OCI-M2 (cell line): Measurements from ENCODE around the gene FNDC8.
"Not testable (repeated sequence)": the region's sequence is repeated elsewhere in the genome, so short reads cannot be mapped to it uniquely, and the experiment has no call there.

ENCODE experiments used
- DNase-seq: peaks from one replicate; lab custom pipeline; 2025; ENCODE audit not compliant: unreplicated experiment; lab: John Stamatoyannopoulos, UW

The FNDC8 gene

DNA sequence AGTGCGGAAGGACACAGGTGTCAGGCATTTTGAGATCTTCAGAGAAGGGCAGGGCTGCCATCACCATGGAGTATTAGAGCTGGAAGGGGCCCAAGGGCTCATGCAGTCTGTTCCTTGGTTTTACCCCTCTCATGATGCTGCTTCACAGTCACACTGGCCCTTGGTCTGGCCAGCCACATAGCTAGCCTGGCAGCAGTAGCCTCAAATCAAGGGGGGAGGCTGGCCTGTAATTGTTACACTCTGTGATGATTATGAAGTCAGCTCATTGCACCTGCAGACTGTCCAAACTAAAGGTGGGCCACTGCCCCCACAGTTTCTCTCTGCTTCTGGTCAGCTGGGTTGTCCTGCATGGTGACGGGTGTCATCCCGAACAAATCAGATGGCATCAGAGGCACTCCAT lies at the start of gene FNDC8:
TSS of gene FNDC8 (plus strand) at position 301 of the 400 bp plus-strand sequence. CDS start at position 380, 79 bp downstream.
- DNase-seq, result no peak

DNA sequence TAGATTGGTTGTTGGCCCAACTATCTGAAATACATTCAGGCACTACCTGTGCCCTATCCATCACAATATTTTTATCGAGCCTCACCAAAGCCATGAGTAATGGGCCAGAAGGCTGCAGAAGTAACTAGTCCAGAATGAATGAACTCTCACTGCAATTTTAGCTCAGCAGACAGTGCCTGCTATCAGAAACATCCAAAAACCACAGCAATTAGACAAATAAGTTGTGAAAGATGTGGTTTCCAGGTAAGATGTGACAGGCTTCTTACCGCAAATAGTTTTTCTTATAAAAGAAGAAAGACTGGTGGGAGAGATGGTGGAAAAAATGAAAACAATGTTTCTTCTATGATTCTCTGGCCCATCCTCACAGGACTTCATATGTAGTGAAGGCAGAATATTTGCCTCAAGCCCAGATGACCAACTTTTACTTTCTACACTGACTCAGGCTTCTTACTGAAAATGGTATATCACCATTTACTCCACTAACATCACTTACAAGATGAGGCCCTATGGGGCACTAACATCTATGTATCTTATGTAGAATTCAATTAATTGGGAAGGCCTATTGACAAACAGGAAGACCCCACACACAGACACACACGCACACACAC lies 48.1 kb upstream of the FNDC8 start:
- DNase-seq, result no peak

DNA sequence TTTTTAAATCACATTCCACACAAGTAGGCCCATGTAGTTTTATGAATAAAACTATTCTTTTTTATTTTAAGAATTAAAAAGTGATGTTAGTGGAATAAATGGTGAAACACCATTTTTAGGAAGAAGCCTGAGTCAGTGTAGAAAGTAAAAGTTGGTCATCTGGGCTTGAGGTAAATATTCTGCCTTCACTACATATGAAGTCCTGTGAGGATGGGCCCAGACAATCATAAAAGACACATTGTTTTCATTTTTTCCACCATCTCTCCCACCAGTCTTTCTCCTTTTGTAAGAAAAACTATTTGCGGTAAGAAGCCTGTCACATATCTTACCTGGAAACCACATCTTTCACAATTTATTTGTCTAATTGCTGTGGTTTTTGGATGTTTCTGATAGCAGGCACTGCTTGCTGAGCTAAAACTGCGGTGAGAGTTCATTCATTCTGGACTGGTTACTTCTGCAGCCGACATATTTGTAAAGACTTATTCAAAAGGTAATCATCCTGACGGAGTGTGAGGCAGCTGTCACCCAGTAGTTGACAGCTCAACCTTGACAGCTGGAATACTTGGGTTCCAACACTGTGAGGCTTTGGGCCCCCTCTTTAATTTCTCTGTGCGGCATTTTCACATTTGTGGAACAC lies 47.3 kb upstream of the FNDC8 start:
- no peak for DNase-seq

DNA sequence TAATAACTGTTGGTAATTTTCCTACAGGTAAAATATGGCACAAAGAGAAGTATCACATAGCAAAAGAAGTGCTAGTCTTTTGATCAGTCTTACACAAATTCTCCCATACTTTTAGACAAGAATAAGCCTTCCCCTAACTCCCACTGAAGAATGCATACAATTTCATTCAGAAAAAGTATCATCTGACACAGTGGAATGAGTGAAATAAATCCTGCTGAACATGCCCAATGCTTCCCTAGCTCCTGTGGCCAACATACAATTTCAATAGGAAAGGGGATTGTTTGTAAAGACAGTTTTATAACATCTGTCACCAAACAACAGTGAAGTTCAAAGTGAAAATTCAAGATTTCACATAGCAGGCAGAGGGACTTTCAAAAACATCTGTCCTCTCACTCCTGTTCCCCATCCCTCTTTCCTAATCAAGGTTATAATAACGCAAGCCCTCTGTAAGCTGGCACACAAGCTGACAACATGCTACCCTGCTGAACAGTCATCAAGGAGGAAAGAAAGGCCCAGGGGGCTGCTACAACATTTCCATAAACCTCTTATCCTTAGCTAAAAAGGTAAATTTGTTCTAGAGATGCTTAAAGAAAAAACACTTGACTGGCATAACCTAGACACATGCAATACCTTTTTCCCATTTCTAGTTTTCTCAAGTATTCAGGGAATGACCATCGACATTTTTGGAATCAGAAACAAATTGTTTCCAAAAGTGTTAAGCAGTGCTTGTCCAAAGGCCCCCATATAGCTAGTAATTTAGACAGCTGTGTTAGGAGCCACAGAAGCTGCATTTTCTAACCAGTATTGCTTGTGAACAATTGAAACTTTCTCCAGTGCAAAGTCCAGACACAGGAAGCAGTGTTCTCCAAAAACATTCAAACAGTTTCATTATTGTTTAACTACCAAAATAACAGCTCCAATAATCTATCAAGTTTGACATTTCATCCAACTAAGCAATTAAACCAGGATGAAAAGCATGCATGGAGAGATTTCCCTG lies 46.4 kb upstream of the FNDC8 start:
- DNase-seq, result no peak

DNA sequence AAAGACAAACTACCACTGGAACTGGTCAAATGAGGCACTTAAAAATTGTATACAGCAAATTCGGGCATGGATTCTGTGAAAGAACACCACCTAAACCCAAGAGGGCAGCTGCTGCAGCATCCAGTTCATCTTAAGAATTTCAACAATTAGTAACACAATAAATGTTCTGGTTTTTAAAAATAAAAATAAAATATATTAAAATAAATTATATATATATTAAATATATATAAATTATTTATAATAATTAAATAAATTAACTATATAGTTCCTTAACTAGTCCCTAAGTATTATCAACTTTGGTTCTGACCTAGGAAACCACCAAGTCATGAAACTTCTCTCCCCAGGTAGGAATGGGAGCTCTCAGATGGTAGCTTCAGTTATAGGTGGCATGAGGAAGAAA lies 44.5 kb upstream of the FNDC8 start:
- no peak for DNase-seq

DNA sequence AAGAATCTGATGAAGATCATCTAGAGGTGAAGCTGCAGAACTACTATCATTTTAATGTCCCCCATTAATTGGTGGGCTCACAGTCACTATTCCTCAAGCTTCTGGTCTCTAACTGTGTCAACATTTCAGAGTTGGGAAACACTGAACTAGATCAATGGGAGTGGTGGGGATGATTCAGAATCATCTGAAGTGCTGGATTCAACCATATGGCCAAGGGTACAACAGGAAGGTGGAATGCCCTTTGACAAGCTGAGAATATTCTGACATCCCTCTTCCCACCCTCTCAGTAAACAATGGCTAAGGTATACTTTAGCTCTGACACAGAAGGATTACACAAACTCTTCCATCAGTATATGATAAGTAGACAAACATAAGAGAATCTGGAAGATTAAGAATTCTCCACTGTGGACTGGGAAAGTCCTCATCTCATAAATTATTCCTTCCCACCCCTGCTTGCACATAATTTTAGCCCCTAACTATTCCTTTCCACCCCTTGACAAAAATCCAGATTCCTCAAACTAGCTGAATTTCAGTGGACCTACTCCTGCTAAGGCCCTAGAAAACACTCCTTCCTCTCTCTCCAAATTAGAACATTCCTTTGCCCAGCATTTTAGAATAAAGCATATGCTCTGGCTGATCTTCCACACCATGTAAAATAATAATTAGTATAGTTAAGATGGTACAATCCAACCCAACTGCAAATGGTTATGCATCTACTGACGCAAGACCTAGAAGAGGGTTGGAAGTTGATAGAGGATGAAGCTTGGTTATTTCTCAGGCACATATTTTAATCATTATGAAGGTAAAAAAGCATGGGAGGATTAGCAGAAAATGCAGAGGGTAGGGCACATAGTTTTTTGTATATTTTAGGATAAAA lies 41.6 kb upstream of the FNDC8 start:
- no peak for DNase-seq

DNA sequence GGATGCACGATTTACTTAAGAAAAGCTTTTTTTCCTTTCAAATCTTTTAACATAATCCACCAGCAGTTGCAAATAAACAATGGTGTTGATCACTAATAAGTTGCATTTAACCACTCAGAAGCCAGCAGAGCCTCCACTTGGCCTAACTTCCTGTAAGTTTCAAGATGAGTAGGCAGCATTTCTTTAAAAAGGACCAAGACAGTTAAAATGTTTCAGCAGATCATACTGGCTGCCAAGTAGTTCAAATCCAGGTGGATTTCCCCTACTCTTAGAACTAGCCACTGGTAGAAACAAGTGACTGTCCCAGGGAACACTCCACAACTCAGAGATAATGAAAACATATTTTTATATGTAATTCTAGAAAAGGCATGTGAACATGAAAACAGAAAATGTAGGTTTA lies 40.9 kb upstream of the FNDC8 start:
- no peak for DNase-seq

DNA sequence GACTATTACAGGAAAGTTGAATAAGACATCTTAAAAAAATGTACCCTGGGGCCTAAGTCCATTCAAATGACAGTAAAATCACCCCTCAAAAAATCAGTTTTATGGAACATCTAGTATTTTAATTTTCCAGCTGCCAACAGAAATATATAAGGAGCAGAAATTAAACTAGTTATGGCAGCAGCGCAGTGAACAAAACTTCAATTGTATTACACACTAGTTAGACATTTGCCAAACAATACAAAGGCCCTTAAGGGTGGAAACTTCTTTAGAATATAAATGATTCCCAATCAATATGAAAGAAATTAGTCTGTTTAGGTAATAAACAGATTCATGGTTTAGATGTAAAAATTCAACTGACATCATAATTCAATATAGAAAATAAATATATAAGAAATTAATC lies 39.8 kb upstream of the FNDC8 start:
- no peak for DNase-seq

DNA sequence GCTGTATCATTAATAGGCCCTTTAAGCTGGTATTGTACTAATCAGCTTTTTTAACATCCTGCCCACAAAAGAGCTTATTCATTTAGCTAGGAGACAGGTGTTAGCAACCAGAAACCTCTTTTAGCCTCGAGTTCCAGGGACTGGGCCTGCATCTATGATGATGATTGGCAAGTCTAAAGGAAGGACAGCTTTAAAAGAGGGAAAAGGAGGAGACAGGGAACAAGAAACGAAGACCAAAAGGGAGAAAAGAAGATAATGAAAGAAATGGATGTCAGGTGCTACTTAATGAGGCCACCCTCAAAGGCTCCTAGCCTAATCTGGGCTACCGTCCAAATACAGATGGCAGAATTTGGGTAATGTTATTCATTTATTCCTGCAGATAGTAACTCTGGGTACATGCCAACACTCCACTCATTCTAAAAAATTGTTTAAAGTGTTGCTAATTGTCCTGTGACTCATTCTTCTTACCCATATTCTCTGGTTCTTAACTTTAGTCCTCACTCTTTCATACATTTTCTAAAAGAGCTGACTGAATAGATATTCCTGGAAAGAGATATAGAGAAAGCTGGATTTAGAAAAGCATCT lies 39.2 kb upstream of the FNDC8 start:
- DNase-seq, result no peak

DNA sequence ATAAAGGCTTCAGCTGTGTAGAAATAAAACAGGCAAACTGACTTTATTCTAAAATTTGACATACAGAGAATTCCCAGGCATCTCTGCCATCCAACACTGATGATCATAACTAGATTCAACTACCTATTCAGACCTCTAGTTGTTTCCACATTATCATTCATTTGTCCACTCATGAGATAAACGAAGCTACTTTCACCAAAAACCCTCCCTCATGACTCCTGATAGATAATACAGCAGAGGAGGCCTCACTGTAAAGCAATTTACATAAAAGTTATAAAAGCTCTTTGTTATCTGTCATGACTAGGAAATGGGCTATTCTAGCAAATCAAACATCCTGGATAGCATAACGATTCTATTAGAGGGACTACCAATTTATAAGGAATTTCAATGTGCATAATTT lies 38.3 kb upstream of the FNDC8 start:
- DNase-seq, result no peak

DNA sequence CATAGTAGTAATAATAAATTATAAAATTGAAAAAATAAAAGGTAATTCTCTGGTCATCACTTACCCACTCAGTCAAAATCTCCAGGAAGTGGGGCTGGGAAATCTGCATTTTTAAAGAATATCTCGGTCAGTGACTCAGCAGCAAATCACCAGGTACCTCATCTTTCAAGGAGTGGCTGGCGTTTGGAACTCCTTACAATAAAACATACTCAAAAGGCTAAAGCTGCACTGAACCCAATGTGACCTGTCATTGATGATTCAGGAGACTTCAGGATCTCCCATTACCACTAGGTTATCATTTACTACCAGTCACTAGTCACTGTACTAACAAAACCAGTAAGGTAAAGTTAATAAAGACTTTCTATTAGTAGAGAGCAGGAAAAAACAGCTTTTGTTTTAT lies 36.4 kb upstream of the FNDC8 start:
- DNase-seq, result no peak

DNA sequence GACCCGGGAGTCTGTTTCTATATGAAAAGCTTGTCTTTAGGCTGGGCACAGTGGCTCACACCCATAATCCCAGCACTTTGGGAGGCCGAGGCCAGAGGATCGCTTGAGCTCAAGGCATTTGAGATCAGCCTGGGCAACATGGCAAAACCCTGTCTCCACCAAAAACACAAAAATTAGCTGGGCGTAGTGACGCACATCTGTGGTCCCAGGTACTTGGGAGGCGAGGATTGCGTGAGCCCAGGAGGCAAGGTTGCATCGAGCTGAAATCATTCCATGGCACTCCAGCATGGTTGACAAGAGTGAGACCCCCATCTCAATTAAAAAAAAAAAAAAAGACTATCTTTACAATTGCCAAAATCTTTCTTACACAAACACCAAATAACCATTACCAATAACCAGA lies 35.3 kb upstream of the FNDC8 start:
- no peak for DNase-seq

DNA sequence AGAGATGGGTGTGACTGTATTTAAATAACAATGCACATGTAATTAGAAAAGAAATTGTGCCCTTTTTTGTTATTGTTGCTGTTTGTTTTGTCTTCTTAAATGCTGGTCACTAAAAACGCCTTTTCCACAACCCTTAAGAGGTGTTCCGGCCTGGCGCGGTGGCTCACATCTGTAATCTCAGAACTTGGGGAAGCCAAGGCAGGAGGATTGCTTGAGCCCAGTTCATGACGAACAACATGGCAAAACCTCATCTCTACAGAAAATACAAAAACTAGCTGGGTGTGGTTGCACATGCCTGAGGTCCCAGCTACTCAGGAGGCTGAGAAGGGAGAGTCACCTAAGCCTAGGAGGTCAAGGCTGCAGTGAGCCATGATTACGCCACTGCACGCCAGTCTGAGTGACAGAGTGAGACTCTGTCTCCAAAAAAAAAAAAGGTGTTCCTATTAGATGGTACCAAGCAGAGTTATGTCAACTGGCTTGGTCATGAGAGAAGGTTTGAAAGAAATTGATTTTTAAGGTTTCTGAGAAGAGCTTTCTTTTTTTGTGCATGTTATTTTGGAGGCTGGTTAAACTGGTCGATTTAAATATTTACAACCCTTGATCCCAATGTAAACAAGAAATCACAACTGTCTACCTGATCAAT lies 34.4 kb upstream of the FNDC8 start:
- no peak for DNase-seq

DNA sequence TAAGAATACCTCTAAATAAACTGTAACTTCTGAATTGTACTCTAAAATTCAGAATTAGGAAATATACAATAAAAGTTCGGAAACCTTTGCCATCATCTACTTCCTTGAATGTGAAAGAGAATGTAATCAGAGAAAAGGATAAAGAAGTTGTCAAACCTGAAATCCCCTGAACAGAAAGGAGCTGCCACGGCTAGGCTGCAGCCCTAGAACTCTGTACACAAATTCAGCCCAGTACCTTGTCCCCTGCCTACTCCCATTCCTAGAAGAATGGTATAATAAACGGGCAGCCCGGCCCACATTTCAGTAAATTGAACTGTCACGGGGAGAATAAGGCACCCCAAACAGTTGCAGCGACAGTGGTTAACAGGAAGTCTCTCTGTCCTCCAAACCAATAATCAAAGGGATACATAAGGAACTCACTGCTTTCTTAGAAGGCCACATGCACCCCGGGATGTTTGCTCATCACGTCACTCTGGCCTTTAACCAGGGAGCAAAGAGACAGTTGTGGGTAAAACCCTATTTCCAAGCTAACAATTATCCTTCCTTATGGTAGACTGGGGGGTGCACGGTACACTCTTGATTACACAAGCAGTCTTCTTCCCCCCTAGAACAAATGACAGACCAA lies 33.6 kb upstream of the FNDC8 start:
- DNase-seq, result no peak

DNA sequence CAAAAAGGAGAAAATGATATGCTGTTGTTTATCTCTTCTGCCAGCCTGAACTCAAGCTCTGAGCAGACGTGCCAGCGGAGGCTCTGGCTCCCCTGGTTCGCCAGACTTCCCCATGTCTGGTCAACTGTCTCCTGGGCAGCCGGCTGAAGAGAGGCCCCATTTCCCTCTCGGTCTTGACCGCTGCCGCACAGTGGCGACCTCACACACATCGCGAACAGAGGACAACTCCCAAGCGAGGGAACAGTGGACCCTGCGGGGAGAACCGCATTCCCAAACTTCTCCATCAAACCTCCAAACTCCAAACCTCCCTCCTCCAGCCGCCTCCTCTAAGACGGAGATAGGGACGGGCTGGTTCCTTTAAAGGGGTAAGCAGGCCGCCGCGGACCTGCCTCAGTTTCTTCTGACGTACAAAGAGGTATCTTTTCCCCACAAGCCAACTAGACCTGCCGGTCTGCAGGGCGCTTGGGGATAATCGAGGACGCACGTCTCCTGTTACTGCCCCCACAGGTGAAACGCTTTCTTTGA lies 33.0 kb upstream of the FNDC8 start:
- DNase-seq, result no peak

DNA sequence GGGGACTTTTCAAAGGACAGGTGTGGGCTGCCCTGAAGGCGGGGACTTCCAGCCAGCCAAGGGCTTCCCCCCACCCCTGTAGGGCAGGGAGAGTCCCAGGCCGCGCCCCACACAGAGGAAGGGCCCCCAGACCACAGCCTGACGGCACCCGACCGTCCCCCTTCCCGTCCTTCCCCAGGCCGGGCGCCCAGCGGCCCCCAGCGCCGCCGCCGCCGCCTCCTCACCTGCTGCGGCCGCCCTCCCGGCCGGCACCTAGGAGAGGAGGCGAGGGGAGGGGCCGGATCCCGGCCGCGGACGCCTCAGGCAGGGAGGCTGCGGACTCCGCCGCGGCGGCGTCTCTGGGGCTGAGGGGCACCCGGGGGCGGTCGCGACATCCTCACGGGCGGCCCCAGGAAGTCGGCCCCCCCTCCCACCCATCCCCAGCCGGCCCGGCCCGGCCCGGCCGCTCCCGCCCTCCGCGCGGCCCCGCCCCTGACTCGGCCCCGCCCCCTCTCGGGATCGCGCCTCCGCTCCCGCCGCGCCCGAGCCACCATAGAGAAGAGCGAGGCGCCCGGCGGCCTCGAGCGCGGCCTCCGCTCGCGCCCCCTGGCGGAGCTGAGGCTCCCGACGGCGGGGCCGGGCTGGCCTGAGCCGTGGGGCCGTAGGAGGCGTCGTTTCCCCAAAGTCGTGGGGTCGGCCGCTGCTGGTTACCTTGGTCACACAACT lies 32.4 kb upstream of the FNDC8 start:
- DNase-seq, result no peak

DNA sequence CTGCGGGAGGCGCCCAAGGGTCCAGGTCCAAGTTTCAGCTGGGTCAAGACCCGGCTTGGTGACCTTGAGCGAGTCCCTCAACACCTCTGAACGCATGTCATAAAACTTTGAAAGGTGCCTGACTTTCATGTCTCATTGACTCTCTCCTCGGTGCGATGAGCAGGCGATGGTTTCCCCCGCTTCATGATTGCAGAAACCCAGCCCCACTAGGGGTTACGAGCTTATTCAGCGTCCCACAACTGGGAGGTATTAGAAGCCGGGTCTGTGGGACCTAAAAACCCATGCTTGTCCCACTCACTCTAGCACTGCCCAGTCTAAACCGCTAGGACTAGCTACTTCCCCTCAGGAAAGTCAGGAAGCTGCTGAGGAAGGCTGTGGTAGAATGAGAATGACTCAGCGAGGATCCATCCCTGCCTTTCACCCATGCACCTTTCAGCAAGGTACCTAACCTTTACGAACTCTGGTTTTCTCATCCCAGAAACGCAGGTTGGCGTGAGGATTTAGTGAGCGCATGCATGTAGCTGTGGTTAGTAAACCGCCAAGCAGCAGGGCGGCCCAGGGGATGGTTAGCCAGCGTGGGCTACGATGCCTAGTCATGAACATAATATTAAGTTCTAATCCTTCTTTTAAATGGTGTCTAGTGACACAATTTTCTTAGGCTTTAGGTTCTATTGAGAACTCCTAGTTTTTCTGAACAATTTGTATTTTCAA lies 31.7 kb upstream of the FNDC8 start:
- DNase-seq, result no peak

DNA sequence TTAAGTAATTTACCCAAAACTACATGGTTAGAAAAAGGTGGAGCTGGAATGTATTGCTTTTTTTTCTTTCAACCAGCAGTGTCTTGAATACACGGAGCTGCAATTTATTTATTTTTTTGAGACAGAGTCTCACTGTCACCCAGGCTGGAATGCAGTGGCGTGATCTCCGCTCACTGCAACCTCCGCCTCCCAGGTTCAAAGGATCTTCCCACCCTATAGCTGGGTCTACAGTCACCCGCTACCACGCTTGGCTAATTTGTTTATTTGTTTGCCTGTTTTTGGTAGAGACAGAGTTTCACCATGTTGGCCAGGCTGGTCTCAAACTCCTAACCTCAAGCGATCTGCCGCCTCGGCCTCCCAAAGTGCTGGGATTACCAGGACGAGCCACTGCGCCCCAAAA lies 30.7 kb upstream of the FNDC8 start:
- DNase-seq, result not testable (repeated sequence)
